A673 (cell line): ENCODE data around the gene URI1. TPM values are rescaled to one million over a fixed set of nuclear protein-coding genes. Genes with fewer than 3 reads are reported as not detected.

Source experiments
- BruUV-seq: library from RNA; stranded (reverse); fragments of 400-500 nt; replicated peaks from 2 replicates; lab custom pipeline; 2021; lab: Mats Ljungman, UMichigan
- CTCF ChIA-PET: fragments of 300-600 bp; sonication (Branson Sonifier 250); formaldehyde crosslinking; loops from one replicate; lab custom pipeline; 2022; ENCODE audit warnings: antibody characterized with exemption; lab: Charles Lee
- POLR2A ChIA-PET: fragments of 300-600 bp; sonication (Branson Sonifier 250); formaldehyde crosslinking; loops from one replicate; lab custom pipeline; 2022; ENCODE audit warnings: antibody characterized with exemption; ENCODE audit not compliant: low non-redundant PET; lab: Charles Lee
- DNase-seq: peaks from one replicate; pipeline ENCODE4 v3.0.0-alpha.2; 2015; ENCODE audit warnings: low spot score
- H3K27ac ChIP-seq: fragments of 200-600 bp; sonication (generic); 2 replicates; pipeline ENCODE4 v1.5.1; 2016; ENCODE audit warnings: mixed run types, low read depth, mild to moderate bottlenecking, mixed read lengths, antibody characterized with exemption, low read length; ENCODE audit not compliant: poor library complexity, severe bottlenecking
- H3K27me3 ChIP-seq: fragments of 200-600 bp; sonication (generic); replicated peaks from 2 replicates; pipeline ENCODE4 v1.6.1; 2017; ENCODE audit warnings: mixed run types, low read depth, mild to moderate bottlenecking, mixed read lengths, antibody characterized with exemption, low read length; ENCODE audit not compliant: insufficient read depth, poor library complexity
- H3K36me3 ChIP-seq: fragments of 200-600 bp; sonication (generic); 2 replicates; pipeline ENCODE4 v1.6.1; 2016; ENCODE audit warnings: mixed run types, mild to moderate bottlenecking, mixed read lengths, antibody characterized with exemption, low read length; ENCODE audit not compliant: insufficient read depth, poor library complexity, severe bottlenecking
- H3K4me1 ChIP-seq: fragments of 200-600 bp; sonication (generic); 2 replicates; pipeline ENCODE4 v1.6.1; 2017; ENCODE audit warnings: mixed run types, mild to moderate bottlenecking, mixed read lengths, antibody characterized with exemption, low read length; ENCODE audit not compliant: insufficient read depth, poor library complexity, severe bottlenecking
- H3K4me3 ChIP-seq: fragments of 200-600 bp; sonication (generic); 2 replicates; pipeline ENCODE4 v1.5.1; 2016; ENCODE audit warnings: low read depth, mixed run types, mild to moderate bottlenecking, mixed read lengths, low read length; ENCODE audit not compliant: poor library complexity, severe bottlenecking
- H3K9me3 ChIP-seq: fragments of 200-600 bp; sonication (generic); 2 replicates; pipeline ENCODE4 v1.6.1; 2016; ENCODE audit warnings: mixed run types, low read depth, mild to moderate bottlenecking, mixed read lengths, antibody characterized with exemption, low read length; ENCODE audit not compliant: poor library complexity, severe bottlenecking
- CTCF ChIP-seq: fragments of 300-800, 200-600 bp; sonication (generic); conservative IDR thresholded peaks from 2 replicates; pipeline ENCODE4 v1.5.1; 2017; ENCODE audit warnings: low read depth, mild to moderate bottlenecking, antibody characterized with exemption, low read length, moderate library complexity, mixed read lengths
- EZH2 ChIP-seq: fragments of 200-600 bp; sonication (generic); IDR thresholded peaks from 2 replicates; pipeline ENCODE4 v1.6.1; 2017; ENCODE audit warnings: borderline replicate concordance, low read depth, mild to moderate bottlenecking, mixed read lengths, antibody characterized with exemption, low read length; ENCODE audit not compliant: poor library complexity, severe bottlenecking
- intact Hi-C: fragments of 100-400 bp; cut with micrococcal nuclease; formaldehyde crosslinking; loops from one replicate; pipeline ENCODE4 v1.10.0; 2022; ENCODE audit not compliant: unreplicated experiment
- total RNA-seq: library from RNA; stranded (reverse); gene quantifications from 2 replicates; pipeline ENCODE4 v1.2.3, GENCODE V29; 2021

Gene URI1
- total RNA-seq, 1 experiment from 2014 or later: 93.0 TPM

GRCh38 chr19:30009013-30009412 lies 67.0 kb downstream of the URI1 start:
- H3K27me3 ChIP-seq: no peaks in the 10 kb centered on the region
- H3K4me1 ChIP-seq: peaks cover 6% of the 10 kb centered on the region
- DNase-seq: no peak
- H3K9me3 ChIP-seq: no peaks in the 10 kb centered on the region
- no TSS peak for BruUV-seq
- TF ChIP-seq CTCF (no peak), EZH2 (no peak)
- no peak overlapping the region for H3K4me3 ChIP-seq
- ChIA-PET CTCF (no interaction called here), POLR2A (interaction anchor here (0.6 kb wide), 1 partner anchor 27 kb away, joined by 4 read pairs; no protein-coding TSS in a partner anchor)
- no peak overlapping the region for H3K27ac ChIP-seq
- intact Hi-C loops: no loop called here
- peaks cover 53% of the 10 kb centered on the region for H3K36me3 ChIP-seq

- Histone ChIP-seq H3K9me3 (no peaks in the 10 kb centered on the region), H3K4me1 (no peaks in the 10 kb centered on the region), H3K27me3 (no peaks in the 10 kb centered on the region), H3K36me3 (peaks cover 61% of the 10 kb centered on the region), H3K27ac (no peak overlapping the region), H3K4me3 (no peak overlapping the region)
- no TSS peak for BruUV-seq
- ChIA-PET CTCF (no interaction called here), POLR2A (no interaction called here)
- TF ChIP-seq EZH2: no peak
- intact Hi-C loops: no loop called here
- DNase-seq: no peak
Observed at GRCh38 chr19:30011051-30011578, 69.1 kb downstream of the URI1 start.

GRCh38 chr19:30014770-30015169 lies 72.7 kb downstream of the URI1 start:
- peaks cover 41% of the 10 kb centered on the region for H3K36me3 ChIP-seq
- ChIA-PET POLR2A (no interaction called here), CTCF (no interaction called here)
- no TSS peak for BruUV-seq
- no peak overlapping the region for H3K27ac ChIP-seq
- H3K4me3 ChIP-seq: no peak overlapping the region
- no peaks in the 10 kb centered on the region for H3K9me3 ChIP-seq
- no peaks in the 10 kb centered on the region for H3K4me1 ChIP-seq
- intact Hi-C loops: no loop called here
- no peaks in the 10 kb centered on the region for H3K27me3 ChIP-seq
- TF ChIP-seq CTCF: no peak
- DNase-seq: no peak

GRCh38 chr19:30017172-30017571 lies 75.1 kb downstream of the URI1 start:
- Histone ChIP-seq H3K4me3 (no peak overlapping the region), H3K27ac (no peak overlapping the region), H3K9me3 (no peaks in the 10 kb centered on the region), H3K36me3 (peaks cover 22% of the 10 kb centered on the region), H3K4me1 (no peaks in the 10 kb centered on the region), H3K27me3 (no peaks in the 10 kb centered on the region)
- ChIA-PET POLR2A (no interaction called here), CTCF (no interaction called here)
- no peak for DNase-seq
- intact Hi-C loops: no loop called here
- TF ChIP-seq CTCF: no peak
- TF ChIP-seq EZH2: no peak
- BruUV-seq: no TSS peak
